ENCODE data around the gene MAGI2. TPM values are rescaled to one million over a fixed set of nuclear protein-coding genes. Genes with fewer than 3 reads are reported as not detected.
A peak's percentile ranks its signal among the peaks of the same experiment; 100 is the strongest.

Gene MAGI2
- polyA plus RNA-seq, 1 donor = 4.2 TPM

DNA sequence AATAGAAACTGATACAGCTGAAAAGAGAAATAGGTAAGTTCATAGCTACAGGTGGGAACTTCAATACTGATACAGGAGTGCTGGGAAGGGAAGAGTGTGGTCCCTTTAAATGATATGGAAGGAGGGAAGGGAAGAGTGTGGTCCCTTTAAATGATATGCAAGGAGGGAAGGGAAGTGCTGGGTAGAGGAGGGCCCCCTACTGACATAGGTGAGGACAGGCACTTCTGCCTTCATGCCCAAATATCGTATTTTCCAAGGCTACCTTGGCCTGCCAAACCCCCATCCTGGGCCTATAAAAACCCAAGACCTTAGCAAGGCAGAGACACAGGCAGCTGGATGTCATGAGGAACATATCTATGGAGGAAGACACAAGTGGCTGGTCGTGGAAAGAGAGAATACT lies 92.3 kb downstream of the MAGI2 start:
- no peak for DNase-seq

DNA sequence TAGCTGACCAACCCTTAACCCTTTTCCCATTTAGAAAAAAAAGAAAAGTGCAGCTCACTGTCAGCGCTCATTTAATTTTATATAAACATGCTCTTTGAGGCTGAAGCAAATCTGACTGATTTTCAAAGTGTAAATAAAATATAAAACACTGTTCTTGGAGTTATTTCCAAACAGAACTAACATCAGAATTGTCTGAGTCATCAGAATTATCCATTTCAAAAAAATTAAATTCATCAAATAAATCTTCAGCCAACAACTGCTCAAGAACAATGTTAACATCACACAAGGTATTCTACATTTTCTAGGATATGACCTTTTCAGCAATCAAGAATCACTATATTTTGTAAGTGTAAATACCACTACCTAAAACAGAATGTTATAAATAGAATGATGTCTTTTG lies 93.6 kb downstream of the MAGI2 start:
- no peak for DNase-seq

DNA sequence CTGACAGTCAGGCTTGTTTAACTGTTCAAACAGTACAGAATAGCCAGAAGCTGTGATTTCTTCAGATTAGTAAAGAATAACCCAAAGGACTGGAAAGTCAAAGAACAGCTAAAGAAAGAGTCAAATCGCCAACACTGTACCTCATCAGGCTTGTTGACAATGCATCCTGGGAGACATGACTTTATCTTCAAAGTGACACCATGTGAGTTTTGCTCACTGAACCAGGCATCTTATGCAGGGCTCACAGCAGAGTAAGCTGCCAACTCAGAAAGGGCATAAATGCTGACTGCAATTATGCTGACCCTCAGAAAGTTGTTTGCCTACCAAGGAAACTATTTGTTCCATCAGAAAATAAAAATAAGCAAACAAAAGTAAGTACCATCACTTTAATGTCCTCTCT lies 96.4 kb downstream of the MAGI2 start:
- no peak for DNase-seq

DNA sequence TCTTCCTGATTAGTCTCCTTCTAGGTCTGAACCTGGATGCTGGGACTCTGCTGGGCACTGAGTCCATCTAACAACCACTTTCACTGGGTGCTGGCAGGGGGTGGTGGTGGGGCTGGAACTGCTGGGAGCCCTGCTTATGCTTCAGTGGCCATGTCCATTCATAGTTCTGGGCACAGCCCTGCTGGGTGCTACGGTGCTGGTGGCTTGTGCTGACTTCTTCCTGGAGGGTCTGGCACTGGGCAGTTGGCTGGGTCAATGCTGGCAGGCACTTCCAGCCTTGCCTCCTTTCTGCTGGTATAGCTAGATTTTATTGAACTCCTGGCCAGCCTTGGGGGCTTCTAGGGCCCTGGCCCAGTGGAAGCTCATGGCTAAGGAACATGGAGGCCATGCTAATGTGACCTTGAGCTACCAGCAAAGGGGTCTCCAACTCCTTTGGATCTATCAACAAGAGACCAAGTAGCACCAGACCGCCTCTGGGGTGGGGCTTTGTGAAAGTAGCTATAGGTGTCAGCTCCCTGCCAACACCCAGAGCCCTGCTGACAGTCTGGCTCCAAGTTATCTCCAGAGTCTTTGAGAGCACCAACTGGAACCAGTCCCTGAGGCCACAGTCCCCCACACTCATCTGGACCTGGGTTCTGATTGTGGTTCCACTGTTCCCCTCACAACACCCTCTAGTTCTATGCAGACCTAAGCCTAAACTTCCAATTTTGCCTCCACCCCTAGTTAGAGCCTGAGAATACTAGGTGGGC lies 99.6 kb downstream of the MAGI2 start:
- DNase-seq = no peak

DNA sequence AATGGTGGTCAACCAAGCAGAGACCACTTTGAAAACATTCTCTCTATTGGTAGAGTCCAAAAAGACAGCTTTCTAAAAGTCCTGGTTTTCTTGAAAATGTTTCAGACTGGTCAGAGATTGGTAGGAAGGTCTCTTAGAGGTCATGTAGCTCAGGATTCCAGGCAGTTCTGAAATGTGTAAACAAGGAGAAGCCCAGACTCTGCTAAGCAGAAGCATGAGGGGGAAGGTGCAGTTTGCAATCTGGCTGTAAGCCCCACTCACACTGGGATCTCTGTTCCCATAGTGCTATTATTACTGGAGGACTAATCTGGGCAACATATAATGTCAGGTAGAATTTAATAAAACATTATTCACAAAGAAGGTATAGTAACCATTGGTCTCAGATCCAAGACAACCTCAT lies 101.1 kb downstream of the MAGI2 start:
- DNase-seq = no peak

DNA sequence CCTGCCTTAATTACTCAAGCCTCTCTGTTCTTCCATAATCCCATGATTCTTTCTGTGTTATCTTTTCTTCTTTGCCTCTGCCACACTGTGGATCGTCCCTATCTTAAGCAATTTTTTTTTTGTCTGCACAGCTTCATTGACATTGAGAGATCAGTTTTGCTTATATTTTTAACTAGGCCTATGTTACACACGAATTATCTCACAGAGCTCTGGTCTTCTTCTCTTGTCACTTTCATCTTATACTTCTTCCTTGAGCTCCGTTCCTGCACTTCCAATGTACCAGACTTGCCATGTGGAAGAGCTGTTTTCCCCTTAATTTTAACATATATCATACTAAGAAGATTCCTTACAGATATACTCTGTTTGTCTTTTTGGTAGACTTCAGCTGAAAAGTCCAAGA lies 106.1 kb downstream of the MAGI2 start:
- DNase-seq = no peak

DNA sequence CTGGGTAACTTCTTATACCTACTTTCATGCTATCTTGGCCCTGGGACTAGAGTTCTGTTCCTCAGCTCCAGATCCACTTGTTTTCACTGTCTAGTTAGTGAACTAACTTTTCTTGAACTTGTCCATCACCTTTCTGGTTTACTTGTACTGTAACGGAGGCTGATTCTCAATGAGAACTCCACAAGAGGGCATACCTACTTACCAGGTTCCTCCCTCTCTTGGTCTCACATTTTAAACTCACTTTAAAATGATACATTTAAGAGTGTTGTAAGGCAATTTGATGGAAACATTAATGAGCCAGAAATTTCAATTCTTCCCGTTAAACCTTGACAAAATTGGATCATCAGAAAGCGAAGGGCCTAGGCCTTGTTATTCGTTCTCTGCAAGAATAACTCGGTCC lies 111.6 kb downstream of the MAGI2 start:
- DNase-seq = no peak

DNA sequence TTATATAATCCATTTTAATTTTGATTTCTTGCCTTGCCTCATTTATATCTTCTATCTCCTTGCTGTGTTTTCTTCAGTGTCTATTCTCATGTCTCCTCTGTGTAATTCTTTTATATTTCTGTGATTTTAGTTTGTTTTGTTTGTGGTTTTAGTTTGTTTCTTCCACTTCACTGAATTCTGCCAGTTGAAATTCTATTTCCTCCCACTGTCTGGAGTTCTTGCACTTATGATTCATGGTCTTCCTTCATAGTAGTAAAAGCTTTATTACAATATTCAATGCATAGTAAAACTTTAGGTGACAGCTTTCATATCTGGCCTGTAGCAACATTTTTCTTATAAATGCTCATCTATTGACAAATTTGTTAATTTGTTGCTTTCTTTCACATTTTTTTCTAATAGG lies 113.3 kb downstream of the MAGI2 start:
- DNase-seq = no peak

DNA sequence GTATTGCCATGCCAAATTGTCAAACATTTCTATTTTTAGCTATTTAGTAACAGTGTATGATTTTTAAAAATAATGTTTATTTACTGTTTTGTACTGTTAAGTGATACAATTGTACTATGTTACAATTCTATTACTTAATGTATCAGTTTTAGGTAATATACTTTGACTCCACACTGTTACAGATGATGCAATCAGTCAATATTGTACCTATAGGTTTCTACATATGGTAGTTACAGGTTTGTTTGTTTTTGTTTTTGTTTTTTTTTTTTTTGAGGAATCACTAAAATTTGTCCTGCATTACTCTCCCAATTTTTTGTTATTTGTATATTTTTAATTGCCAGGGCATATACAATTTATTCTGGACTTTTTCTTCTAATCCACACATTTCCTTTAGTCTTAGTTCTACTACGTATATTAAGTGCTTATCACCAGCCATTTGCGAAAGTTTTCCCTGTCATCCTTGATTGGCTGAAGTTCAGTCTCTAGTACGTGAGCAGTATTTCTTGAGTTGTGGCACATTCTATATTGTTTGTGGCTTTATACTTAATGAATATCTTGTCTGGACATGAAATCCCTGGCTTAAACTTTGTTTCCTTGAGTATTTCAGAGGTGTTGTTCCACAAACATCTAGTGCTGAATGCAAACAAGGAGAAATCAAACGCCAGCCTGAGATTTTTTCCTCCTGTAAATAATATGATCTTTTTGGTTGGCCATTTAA lies 114.1 kb downstream of the MAGI2 start:
- no peak for DNase-seq

DNA sequence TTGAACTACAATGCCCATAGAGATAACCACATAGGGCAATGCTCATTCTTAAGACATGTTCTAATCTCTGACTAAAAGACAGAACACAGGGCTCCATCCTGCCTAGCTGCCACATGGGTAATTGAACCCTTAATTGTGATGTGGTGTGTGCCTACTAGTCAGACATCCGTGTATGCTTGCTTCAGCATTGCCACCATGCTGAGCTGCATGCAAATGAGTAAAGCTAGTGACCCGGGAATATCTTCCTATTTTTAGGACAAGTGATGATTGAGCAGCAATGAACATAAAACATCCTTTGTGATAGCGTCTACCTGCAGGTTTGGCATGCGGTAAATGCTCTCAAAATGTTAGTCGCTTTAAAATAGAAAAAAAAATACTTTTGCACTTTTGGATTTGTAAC lies 115.8 kb downstream of the MAGI2 start:
- no peak for DNase-seq

DNA sequence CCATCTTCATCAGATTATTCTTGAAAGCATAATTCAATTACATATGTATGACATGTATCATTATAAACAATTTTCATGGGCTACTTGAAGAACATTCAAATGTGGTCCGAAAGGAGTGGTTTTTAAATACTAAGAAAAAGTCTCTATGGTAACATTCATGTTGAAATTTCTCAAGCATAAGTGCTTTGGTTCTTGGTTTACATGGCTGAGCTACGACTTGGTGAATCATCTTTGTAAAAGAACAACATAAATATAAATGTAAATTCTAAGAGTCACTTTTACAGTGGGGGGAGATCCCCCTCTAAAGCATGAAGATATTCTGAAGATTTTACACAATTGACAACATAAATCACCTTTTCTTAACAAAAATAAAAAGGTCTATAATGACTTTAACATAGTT lies 118.6 kb downstream of the MAGI2 start:
- DNase-seq = no peak

DNA sequence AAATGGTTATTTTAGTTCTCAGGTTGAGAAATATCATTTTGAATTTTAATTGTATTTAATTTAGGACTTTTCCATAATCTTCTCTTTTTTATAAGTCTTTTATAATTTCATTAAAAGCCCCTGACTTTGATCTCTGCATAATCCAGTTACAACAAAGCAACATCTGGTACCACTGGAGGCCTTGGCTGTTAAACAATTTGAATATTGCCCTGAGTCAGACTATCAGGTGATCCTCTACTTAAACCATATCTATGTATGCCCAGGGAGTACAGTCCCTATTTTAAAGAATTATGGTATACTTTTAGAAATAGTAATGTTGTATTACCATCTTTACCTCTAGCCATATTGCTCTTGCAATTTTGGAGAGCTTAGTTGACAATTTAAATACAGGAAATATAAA lies 119.1 kb downstream of the MAGI2 start:
- DNase-seq = no peak

DNA sequence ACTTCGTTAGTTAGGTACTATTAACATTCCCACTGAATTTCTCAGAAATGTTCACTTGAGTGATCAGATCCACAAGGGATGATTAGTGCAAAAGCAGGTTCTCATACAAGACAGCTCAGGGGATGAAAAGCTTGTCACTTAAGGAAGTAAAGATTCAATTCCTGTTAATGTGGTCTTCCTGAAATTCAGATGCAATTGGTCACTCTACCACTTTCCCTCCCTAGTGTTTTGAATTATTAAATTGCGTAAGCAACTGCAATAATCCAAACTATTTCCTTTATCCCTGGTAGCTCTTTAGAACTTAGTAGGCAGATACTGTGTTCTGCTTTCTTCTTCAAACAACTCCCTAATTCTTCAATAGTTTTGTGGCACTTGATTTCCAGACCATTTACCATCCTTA lies 121.4 kb downstream of the MAGI2 start:
- no peak for DNase-seq

DNA sequence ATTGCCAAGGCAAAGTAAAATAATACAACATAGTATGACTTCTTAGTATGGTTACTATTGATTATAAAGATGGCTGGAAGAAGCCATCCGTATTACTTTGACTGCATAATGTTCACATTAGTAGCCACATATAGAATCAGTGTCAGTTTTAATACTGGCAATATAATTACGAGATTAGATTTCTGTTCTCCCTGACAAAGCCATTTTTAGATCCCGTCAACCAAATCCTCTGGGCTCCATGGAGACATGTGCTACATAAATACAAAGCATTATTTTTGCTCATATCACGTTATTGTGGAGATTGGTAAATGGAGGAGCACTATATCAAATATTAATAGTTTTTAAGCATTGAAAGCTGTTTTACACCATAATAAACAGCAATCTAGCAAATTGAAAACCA lies 124.0 kb downstream of the MAGI2 start:
- DNase-seq = no peak

DNA sequence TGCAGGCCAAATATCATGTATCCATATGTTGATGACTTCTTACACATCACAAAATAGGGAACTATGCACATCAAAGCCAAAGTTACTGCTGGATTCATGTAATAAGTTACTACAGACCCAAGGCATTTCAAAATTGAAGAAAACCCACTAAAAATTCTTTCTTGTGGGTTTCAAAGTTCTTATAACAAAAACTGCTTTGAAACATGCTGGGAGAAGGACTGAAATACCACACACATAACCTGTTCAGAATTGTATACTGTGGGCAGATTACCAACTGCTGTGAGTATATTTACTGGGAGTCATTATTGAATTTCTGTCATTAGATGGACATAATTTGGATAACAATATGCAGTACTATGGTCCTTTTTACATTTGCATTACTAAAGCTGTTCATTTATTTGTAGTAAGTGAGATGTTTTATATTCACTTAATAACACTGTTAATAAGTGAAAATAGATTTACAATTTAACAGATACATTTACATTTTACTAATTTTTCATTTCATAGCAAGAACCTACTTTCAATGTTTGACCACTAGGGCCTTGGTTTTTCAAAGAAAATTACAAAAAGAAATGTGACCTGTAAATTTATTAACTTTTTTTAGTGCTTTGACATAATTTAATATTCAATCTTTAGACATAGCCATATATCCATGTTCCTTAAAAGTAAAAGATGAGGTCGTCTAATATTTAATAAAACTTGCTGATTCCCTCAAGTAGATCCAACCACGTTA lies 132.6 kb downstream of the MAGI2 start:
- no peak for DNase-seq

DNA sequence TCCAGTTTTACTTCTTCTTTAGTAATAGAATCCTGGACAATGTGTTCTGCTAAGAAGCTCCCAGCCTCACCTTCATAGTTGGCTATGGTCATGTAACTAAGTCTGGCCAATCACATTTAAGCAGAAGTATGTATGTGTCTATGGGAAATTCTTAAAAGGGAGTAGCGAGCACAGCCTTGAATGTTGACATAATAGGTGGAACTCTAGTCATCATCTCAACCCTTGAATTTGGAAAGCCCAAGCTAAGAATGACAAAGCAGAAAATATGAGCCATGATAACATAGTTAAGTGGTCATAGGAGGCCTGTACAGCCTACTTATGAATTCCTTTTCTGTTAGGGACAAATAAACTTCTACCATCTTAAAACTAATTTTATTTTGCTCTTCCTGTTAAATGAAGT lies 134.1 kb downstream of the MAGI2 start:
- DNase-seq = no peak

DNA sequence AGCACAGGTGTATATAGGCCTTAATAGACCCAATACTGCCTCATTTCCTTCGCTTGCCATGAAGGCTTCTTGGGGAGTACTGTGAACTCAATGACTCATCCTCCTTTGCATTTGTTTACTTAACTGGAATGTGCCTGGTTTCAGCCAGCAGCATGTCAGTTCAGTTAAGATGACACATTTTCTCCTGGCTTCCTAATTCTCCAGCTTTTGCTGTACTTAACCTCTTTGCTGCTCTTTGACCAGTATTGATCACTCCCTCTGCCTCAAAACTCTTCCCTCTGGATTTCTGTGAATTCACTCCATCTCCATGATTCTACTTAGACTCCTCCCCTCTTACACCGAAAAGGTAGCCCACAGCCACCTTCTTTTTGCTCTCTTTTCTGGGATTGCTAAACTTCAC lies 135.7 kb downstream of the MAGI2 start:
- DNase-seq = peak; percentile 15

DNA sequence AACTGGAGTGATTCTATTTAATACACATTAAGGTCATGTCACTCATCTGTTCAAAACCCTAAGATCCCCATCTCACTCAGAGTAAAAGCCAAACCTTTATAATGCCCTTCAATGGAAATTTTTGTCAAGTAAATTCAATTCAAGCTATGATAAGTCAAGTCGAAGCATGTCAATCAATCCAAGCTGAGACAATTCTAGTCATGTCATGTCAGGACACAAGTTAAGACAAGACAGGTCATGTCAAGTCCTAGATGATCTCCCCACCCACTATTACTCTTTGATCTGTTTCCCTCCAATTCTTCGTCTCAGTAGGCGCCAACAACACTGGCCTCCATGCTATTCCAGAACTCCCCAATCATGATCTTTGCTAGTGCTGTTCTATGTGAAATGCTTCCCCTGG lies 141.4 kb downstream of the MAGI2 start:
- no peak for DNase-seq

DNA sequence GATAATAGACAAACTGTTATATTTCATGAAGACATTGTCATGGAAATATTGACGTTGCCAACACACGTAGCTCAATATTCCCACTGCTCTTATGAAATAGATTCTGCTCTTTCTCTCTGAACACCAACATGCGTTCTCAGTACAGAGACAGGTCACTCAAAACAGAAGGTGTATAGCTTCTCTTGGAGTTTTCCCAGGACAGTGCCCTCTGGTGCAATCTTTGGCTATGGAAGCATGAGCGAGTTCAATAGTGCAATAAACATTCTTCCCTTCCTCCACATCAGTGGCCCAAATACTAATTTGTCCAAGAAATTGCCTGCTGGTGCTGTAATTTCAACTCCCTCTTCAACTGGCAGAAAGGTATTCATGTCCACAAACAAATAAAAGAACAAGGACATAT lies 145.3 kb downstream of the MAGI2 start:
- DNase-seq = no peak

DNA sequence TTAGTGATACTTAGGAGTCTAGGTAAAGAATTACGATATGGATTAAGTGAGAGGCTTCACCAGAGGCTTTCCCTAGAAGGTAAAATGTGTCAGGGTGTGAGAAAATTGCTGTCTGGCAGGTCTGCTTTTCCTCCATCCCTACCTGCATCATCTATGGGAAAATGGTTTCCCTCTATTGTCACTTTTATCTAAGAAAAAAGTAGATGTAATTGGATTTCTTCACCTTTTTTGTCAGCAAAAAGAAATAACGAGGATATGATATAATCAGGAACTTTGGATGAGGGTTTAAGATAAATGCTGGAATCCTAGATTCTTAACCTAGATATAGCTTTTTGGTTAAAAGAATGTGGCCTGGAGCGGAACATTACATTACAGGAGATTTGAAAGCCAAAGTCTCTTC lies 146.1 kb downstream of the MAGI2 start:
- DNase-seq = no peak

DNA sequence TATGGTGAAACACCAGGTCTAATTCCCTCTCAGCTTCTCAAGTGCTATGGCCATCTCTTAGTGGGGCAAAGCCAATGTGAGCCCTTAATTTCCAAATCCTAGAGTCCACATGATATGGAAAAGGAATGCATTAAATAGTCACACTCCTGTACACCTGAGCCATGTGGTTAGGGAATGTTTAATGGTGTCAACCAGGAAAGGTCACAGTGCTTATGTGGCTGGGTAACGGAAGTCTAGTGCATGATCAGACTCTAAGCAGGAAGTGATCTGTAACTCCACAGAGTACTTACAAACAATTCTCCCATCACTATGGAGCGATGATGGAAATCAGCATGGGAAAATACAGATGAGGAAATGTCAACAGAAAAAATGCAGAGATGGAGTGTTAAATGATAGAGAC lies 148.8 kb downstream of the MAGI2 start:
- no peak for DNase-seq

DNA sequence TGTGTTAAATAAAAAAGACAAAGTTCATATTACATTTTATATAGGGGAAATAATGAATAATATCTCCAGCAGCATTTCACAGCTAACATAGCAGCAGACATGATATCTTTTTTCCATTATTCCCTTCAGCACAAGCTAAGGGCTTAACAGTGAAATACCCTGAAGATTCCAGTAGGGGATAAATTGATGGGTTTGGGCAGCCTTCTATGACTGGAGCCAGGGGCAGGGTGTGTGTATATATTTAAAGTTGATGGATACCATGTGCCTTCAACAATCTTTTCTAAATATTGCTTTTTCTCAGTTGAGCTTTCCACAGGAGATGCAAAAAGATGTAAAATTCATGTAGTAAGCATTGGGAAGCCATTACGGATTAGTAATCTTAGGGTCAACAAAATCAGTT lies 151.2 kb downstream of the MAGI2 start:
- DNase-seq = no peak

DNA sequence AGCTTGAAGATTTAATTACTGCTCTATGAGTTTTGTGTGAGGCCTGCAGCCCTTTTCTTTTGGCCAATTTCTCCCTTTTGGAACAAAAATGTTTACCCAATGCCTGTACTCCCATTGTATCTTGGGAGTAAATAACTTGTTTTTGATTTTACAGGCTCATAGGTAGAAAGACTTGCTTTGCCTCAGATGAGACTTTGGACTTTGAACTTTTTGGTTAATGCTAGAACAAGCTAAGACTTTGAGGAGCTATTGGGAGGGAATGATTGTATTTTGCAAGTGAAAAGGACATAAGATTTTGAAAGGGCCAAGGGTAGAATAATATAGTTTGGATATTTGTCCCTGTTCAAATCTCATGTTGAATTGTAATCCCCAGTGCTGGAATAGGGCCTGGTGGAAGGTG lies 152.0 kb downstream of the MAGI2 start:
- no peak for DNase-seq

DNA sequence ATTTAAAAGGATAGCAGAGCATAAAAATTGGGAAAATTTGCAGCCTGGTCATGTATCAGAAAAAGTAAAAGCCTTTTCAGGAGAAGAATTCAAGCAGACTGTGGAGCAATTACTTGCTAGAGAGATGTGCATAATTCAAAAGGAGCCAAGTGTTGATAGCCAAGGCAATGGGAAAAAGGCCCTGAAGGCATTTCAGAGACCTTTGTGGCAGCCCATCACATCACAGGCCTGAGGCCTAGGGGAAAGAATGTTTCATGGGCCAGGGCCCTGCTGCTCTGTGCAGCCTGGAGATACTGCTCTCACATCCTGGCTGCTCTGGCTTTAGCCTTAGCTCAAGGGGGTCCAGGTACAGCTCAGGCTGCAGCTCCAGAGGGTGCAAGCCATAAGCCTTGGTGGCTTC lies 152.9 kb downstream of the MAGI2 start:
- no peak for DNase-seq

Data from hindlimb muscle (tissue), 1 donor.